SK-N-DZ (cell line): Measurements from ENCODE around the gene KIAA0930.

Experiments used
- DNase-seq: peaks from one replicate; pipeline ENCODE4 v3.0.0-alpha.2; 2015; ENCODE audit warnings: low spot score

Gene KIAA0930

DNA sequence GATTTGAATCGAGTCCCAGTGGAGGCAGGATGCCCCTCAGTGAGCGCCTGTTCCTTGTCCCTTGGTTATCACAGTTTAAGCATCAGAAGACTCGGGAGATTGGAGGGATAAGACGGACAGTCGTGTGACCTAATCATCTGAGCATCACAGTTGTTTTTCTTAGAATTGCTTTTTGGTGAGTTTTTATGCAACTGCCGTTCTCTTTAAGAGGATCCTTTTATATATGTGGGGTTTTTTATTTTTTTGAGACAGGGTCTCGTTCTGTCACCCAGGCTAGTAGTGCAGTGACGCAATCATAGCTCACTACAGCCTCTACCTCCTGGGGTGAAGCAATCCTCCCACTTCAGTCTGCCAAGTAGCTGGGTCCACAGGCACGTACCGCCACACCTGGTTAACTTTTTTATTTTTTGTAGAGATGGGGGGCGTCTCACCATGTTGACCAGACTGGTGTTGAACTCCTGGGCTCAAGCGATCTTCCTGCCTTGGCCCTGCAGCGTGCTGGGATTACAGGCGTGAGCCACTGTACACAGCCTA is 60.5 kb downstream of the KIAA0930 start:
- no peak for DNase-seq

DNA sequence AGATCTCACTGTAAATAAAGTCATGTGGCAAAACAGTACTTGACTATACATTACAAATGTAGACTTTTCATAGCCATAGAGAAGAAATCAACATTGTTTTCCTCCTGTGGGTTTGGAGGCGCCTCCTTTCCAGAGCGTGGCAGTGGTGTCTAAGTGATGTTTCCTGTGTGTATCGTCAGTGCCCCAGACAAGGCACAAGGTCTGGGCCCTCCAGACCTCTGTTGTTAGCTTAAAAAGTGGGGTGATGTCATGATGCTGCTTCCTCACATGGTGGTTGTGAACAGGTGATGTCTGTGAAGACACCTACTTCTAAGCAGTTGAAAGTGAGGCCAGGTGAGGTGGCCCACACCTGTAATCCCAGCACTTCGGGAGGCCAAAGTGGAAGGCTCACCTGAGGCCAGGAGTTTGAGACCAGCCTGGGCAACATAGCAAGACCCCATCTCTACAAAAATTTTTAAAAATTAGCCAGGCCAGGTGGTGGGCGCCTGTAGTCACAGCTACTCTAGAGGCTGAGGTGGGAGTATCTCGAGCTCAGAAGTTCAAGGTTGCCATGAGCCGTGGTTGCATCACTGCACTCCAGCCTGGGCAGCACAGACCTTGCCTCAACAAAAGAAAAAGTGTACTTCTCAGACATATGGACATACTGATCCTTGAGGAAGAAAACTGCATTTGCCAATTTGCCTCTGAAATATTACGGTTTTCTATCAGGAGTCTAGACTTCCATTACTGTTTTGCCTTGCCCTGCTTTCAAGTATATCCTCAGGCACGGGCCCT is 61.2 kb downstream of the KIAA0930 start:
- DNase-seq, result no peak

DNA sequence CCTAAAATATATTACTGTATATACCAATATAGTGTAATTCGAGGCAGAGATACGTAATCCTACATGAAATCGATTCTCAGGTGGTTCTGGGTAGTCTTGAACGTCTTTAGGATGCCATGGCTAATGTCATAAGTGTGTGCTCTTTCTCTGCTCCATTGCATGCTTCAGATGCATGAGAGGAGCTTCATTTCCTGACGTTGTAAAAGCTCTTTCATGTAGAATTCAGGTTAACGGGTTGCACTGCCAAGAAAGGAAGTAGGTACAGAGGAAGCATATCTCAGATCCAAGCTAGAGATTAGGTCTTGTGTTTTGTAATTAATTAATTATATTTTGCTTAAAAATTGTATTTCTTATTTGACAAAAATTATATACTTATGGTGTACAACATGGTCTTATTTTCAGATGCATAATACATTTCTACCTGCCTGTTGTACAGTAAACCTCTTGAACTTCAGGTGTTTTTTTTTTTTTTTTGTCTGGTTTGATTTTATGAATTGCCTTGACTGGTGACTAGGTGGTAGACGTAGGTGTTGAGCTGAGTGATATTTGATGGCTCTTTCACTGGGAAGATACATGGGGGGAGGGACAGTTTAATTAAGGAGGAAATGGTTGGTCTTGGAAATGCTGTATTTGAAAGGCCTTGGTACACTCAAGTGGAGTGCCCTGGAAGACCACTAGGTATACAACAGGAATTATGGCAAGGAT is 67.7 kb downstream of the KIAA0930 start:
- no peak for DNase-seq

DNA sequence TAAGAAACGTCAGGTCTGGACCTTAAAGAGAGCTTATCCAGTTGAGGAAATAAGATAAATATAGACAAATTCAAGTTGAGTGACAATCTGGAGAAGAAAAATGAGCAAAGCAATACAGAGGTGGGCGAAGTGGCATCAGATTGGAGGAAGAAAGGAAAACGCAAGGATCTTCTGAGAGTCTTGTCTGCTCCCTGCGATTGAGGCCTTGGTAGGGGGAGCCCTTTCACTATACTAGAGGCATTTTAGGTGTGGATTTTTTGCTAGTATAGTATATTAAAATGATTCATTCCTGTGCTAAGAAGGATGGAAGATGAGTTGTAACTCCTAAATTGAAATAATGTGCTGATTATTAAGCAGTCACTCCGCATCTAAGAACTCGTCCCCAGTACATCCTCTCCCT is 68.9 kb downstream of the KIAA0930 start:
- no peak for DNase-seq

DNA sequence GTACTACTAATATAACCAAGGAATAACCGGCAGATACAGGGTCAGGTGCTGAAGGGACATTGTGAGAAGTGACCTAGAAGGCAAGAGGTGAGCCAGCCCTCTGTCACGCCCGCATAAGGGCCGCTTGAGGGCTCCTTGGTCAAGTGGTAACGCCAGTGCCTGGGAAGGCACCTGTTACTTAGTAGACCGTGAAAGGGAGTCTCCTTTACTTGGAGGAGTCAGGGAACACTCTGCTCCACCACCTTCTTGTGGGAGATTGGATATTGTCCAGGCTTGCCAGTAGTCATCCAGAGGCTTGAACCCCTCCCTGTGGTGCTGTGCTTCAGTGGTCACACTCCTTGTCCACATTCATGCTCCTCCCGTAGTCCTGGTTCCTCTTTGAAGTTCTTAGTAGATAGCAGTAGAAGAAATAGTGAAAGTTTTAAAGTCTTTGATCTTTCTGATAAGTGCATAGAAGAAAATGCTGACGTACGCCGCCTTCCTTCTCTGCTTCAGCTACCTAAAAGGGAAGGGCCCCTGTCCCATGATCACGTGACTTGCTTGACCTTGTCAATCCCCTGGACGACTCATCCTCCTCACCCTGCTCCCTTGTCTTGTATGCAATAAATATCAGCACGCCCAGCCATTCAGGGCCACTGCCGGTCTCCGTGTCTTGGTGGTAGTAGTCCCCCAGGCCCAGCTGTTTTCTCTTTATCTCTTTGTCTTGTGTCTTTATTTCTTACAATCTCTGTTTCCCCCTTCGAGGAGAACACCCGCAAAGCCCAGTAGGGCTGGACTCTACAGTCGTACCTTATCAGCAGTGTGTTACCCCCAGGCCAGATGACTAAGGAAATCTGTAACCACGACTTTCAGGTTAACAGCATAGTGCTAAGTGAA is 70.9 kb downstream of the KIAA0930 start:
- DNase-seq, result no peak

DNA sequence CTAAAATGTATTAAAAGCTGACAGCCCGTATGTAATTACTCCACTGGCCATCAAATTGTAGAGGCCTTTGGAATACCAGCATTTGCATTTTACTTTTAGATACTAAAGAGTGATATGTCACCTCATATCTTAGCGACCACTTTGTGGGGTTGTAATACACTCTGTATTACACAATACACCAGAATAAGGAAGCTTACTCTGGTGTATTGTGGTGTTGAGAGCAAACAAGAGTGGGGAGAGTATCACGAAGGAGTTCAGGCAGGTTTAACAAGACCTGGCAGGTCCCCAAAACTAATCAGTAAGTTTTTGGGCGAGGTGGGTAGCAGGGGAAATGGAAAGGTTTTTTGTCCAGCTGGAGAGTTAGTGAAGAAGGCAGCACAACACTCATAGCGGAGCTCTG is 73.8 kb downstream of the KIAA0930 start:
- DNase-seq, result no peak

DNA sequence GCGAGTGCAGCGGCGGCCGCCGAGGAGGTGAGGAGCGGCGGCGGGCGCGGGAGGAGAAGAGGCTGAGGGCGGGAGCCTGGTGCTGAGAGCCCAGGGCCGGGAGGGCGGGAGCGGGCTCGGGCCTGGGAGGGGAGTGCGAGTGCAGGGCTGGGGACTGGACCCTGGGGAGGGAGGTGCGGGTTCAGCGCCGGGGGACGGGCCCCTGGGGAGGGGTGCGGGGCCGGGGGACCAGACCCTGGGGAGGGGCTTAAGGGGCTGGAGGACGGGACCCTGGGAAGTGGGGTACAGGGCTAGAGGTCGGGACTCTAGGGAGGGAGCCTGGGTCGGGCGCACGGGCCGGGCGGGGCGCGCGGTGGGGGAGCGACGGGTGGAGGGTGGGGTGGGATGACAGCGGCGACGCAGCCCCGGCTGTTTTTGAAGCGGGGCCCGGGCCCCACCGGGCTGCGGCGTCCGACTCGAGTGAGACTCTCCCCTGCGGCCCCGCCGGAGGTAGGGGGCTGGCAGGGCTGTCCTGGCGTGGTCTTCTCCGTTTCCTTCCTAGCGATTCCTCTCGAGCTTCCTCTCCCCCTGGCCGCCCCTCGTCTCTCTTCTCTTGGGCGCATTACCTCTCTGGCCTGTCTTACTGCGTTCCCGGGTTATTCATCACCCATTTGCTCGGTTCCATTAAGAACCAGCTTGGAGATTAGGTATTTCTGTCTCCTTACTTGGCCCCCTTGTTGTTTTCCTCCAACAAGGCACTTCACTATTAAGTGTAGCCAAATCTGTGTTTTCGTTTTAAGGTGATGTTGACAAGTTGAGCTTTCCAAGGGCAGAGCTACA is 76.2 kb downstream of the KIAA0930 start:
- no peak for DNase-seq

DNA sequence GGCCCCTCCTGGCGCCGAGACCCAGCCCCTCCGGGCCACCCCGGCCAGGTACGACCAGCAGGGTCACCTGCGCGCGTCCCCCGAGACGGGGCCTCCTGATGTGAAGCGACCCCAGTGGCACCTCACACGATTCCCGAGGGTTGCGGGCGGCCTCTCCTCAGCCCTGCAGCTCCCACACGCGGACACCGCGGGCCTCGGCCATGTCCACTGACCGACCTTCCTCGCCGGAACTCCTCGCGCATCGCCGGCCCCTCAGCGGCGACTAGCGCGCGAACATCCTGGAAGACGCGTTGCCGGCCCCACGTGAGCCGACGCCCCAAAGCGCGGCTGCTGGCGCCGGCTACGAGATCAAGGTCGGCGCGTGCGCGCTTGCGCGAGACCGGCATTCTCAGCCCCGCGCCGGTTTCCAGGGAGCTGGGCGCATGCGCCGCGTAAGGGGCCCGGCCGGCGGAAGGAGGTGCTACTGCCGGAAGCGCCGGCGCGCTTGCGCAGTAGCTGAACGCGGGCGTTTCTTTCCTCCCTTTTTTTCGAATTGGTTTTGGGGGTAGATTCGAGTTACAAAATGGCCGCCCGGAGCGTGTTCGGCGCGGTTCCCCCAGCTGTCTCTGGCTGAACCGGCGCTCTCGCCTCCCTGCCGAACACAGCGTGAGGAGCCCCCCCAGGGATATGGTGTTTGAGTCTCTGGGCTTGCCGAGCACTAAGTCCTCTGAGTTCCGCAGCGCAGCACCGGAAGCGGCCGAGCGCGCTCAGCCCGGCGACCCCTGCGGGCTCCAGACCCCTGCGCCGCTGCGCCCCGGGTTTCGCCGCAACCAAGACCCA is 77.0 kb downstream of the KIAA0930 start, which contains the start of gene NUP50:
Gene NUP50 (plus strand): TSS at position 475 of the 819 bp plus-strand sequence. CDS start 4,253 bp downstream, outside the sequence.
- DNase-seq, result peak; percentile 96

DNA sequence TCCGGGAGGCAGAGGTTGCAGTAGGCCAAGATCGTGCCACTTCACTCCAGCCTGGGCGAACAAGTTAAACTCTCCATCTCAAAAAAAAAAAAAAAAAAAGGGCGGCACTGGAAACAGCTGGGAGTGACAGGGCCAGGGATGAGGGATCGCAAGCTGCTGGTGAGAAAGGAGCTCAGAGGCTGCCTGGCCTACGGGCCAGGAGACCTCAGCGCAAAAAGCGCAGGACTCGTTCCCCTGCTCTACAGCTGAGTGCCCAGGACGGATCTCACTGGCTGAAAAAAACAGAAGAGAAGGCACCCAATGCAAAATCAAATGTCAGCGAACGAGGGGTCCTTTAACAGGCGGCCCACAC is 77.6 kb downstream of the KIAA0930 start:
- peak; percentile 41 for DNase-seq

DNA sequence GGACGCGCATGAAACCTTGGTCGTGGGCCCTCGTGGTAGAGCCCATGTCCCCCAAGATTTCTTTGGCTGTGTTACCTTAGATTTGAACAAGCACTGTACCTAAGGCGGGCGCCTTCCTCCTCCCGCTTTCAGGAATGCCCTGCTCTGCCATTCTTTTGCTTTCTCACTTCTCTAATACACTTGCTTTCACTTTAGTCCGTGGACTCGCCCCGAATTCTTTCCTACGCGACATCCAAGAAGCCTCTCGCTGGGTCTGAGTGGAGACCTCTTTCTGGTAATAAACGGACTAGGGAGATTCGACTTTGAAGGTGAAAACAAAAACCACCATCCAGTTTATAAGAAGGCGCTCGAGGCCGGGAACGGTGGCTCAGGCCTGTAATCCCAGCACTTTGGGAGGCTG is 78.2 kb downstream of the KIAA0930 start:
- no peak for DNase-seq

DNA sequence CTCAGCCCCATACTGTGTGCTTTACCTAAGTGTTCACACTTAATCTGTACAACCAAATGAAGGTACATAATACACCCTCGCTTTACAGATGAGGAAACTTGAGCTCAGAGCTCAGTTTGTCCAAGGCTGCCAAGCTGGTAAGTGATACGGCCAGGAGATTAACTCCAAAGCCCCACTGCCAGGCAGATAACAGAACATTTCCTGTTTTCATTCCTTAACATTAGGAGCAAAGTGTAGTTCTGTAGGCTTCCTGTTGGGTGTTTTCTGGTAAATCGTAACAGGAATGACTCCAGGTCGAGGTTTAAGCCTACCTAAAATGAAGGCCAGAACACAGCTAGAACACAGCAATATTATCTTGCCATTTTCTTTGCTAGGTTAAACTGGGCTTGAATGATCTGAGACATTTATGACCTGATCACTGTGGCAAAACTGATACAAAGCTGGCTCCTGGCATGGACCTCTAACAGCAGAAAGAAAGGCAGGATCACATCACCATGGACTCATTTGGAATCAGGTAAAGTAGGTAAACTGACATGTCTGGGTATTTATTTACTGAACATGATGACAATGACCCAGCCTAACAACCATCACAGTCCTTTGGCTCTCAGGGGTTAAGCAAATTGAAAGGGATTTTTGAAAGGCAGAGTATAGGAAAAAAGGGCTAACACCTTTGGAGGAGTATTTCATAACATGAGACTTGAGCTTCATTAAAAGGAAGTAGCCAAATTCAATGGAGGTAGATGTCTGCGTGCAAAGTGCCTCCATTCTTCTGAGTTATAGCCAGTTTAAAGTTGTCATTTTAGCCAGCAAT is 80.8 kb downstream of the KIAA0930 start:
- DNase-seq, result no peak

DNA sequence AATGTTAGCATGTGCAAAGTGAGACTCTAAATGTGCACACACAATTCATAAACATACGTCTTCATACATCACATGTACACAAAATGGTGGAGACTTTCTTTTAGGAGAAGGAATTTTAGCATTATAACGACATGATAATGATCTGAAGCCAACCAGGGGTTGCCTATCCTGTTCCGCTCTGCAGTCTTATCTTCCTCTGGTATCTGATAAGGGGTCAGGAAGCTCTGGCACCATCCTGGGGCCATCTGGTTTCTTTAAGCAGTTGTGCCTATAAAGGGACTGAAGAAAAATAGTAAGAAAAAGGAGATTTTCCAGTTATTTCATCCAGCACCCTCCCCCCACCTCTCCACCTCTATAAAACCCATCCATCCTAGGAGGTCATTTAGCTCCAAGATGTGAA is 82.8 kb downstream of the KIAA0930 start:
- DNase-seq, result peak; percentile 90

DNA sequence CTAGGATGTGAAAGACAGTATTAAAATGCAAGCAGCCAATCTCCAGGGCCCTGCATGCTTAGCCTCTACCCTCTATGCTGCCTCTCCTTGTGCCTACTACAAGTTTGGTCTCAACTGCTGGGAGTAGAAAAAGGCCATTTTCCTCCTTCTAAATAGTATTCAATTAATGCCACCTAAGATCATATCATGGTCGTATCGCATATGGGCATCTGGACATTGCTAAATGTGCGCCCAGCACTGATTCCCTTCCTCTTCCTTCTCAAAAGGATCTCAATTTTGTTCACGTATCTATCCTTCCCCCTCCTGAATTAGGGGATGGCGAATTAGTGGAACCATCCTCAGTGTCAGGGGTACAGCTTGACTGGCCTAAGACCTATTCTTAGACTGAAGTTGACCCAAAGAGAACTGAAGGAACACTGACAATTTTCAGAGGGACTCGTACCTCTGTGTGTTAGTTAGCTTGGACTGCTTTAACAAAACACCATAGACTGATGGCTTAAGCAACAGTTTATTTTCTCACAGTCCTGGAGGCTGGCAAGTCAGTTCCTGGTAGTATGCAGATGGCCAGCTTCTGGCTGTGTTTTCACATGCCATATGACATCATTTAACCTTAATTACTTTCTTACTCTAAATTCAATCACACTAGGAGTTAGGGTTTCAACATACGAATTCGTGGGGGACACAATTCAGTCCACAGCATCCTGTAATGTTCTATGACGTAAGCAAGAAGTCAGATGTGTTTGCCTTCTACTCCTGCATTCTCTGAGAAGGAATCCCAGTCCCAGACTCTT is 85.4 kb downstream of the KIAA0930 start:
- no peak for DNase-seq

DNA sequence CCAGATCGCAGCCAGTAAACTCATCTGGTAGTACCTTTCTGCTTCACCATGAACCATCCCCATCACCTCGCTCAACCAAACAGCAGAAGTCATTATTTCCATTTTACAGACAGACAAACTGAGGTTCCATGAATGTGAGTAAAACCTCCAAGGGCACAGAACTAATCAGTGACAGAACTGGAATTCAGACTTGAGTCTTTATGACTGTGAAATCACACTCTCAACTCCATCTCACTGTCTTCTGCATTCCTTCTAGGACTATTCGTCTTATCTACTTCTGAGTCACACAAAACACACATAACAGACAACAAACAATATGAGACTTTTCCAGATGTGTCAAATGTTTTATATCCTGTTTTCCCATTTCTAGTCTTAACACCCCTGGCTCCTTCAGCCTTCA is 86.3 kb downstream of the KIAA0930 start:
- no peak for DNase-seq

DNA sequence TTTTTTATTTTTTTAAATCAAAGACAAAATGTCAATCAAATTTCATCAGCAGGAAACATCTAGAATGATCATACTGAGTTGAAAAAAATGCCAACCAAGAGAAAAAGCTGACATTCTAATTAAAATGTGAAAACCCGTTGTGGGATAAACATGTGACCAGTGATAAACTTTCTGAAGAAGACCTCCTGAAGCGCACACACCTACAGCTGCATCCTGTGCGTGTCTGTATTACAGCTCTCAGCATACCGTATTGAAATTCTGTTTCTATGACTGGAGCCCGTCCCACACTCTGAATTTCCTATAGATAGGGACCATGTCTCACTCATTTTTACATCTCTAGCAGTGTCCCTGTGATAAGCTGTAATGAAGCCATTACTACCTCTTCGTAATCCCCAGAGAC is 89.2 kb downstream of the KIAA0930 start:
- DNase-seq, result no peak

DNA sequence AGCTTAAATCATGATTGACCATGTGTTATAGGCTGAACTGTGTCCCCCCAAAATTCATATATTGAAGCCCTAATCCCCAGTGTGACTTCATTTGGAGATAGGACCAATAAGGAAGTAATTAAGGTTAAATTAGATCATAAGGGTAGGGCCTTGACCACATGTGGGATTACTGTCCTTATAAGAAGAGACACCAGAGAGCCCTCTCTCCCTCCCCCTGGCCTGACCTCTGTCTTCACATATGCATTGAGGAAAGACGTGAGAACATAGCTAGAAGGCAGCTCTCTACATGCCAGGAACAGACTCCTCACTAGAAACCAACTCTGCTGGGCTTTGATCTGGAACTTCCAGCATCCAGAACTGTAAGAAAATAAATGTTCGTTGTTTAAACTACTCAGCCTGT is 90.6 kb downstream of the KIAA0930 start:
- DNase-seq, result no peak

DNA sequence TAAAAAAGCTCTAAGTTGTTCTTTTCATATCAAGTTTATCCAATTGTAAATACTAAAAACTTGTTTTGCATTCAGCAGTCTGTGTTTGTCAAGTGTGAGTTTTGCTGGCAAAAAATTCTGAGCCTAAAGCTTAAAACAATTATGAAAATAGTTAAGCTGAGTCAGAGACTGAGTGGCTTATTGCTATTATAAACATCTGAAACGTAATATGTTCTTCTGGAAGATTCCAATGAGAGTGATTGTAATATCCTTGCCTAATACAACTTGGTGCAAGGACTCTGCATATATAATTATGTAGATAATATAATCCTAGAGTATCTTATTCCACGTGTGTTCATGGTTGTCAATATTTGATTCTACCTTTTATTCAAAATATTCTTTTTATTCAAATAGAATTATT is 91.0 kb downstream of the KIAA0930 start:
- DNase-seq, result no peak

DNA sequence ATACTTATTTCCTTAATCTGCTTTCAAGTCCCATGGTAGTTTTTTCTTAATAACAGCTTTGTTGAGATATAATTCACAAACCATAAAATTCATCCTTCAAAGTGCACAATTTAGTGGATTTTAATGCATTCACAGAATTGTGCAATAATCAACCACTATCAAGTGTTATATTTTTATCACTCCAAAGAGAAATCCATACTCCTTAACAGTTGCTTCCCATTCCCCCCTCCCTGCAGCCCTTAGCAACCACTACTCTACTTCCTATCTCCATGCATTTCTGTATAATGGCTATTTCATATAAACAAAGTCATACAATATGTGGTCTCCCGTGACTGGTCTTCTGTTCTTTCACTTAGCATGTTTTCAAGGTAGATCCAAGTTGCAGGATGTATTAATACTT is 95.8 kb downstream of the KIAA0930 start:
- no peak for DNase-seq

DNA sequence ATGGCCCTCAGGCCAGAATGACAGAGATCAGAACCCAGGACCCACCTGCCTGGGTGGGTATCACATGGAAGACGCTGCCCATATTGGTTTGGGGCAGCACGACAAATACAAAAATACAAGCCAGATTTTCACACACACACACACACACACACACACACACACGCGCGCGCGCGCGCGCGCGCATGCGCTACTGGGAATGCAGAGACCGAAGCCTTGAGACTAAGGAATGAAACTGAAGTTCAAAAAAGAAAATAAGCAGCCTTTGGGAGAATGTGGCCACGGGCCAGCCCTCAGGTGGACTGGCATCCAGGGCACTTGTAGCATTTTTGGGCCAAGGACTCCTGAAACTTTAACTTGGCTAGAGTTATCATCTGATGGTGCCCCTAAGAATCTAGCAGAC is 98.3 kb downstream of the KIAA0930 start:
- no peak for DNase-seq
